Neural progenitor cell (in vitro differentiated cells): ENCODE results near the gene RUFY4.

ENCODE experiments used
- EZH2 ChIP-seq: fragments of 200-600 bp; sonication (generic); IDR thresholded peaks from 2 replicates; pipeline ENCODE4 v1.6.1; 2017; ENCODE audit warnings: antibody characterized with exemption, mild to moderate bottlenecking, moderate library complexity
- EZH2phosphoT487 ChIP-seq: fragments of 200-600 bp; sonication (generic); IDR thresholded peaks from 2 replicates; pipeline ENCODE4 v1.6.1; 2017; ENCODE audit warnings: antibody characterized with exemption
- TF ChIP-seq, protein P1 (sequence below): fragments of 200-600 bp; sonication (generic); IDR thresholded peaks from 2 replicates; pipeline ENCODE4 v1.5.1; 2017; ENCODE audit warnings: antibody characterized with exemption, mild to moderate bottlenecking

GRCh38 chr2:218063896-218064295 lies 5.2 kb upstream of the RUFY4 start:
- TF ChIP-seq EZH2 (no peak), EZH2phosphoT487 (no peak)
- TF ChIP-seq, protein P1, sequence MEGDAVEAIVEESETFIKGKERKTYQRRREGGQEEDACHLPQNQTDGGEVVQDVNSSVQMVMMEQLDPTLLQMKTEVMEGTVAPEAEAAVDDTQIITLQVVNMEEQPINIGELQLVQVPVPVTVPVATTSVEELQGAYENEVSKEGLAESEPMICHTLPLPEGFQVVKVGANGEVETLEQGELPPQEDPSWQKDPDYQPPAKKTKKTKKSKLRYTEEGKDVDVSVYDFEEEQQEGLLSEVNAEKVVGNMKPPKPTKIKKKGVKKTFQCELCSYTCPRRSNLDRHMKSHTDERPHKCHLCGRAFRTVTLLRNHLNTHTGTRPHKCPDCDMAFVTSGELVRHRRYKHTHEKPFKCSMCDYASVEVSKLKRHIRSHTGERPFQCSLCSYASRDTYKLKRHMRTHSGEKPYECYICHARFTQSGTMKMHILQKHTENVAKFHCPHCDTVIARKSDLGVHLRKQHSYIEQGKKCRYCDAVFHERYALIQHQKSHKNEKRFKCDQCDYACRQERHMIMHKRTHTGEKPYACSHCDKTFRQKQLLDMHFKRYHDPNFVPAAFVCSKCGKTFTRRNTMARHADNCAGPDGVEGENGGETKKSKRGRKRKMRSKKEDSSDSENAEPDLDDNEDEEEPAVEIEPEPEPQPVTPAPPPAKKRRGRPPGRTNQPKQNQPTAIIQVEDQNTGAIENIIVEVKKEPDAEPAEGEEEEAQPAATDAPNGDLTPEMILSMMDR: no peak
